ENCODE measurements around the gene MCF2L2. TPM values are rescaled to one million over a fixed set of nuclear protein-coding genes. Genes with fewer than 3 reads are reported as not detected.

MCF2L2 gene
- total and polyA plus RNA-seq, 2 of the 13 experiments (the other 11 are each of a cell fraction or from before 2014, with no cell fraction given), result not detected

- Histone ChIP-seq H3K4me3 (replicated peaks in 1 of 3; ENCODE audit: insufficient read depth in 1 of 3, low read depth in 2 of 3, low read length in 3 of 3) (no peak overlapping the region), H3K9me3 (ENCODE audit: low read length) (no peaks in the 10 kb centered on the region), H3K27me3 (ENCODE audit: control insufficient read depth in 1 of 2, insufficient read depth in 2 of 2, low read length in 2 of 2) (peaks cover 5 to 47% of the 10 kb centered on the region in 2 experiments; a peak in 3 of 5 replicates), H3K36me3 (replicated peaks in 1 of 2; ENCODE audit: control insufficient read depth in 1 of 2, insufficient read depth in 2 of 2, low read length in 2 of 2) (no peaks in the 10 kb centered on the region), H3K4me2 (ENCODE audit: low read depth, low read length) (no peak overlapping the region), H4K20me1 (ENCODE audit: insufficient read depth, low read length) (no peaks in the 10 kb centered on the region), H3K79me2 (ENCODE audit: insufficient read depth, low read length) (no peaks in the 10 kb centered on the region), H3K27ac (ENCODE audit: extremely low read length, insufficient read depth, low read length) (no peak overlapping the region), H3K4me1 (ENCODE audit: insufficient read depth, low read length) (peaks cover 12% of the 10 kb centered on the region), H2AFZ (ENCODE audit: low read length) (no peak overlapping the region), H3K9ac (ENCODE audit: insufficient read depth, low read depth, low read length) (no peak overlapping the region)
- POLR2A ChIA-PET, result no interaction called here
- BruUV-seq (replicated peaks), result no TSS peak
- FAIRE-seq, result no peak
- intact Hi-C loops (cut with micrococcal nuclease; ENCODE audit: unreplicated experiment), result no loop called here
- in situ Hi-C loops (cut with HindIII; ENCODE audit: extremely low pct_ligation_motif_present, low pct_unique_long_range_greater_than_20kb), result no loop called here
- TF ChIP-seq ZNF724P (CRISPR knock-in tag; IDR thresholded peaks at IDR 0.05; ENCODE audit: borderline replicate concordance), result no peak
- no peak for TF ChIP-seq PBX3 (CRISPR knock-in tag; IDR thresholded peaks at IDR 0.05; ENCODE audit: borderline replicate concordance)
- ATAC-seq, result no peak
- DNase-seq (ENCODE audit: low spot score), result no peak
- 3% methylated on average over 4 of the region's 6 CpGs for WGBS (ENCODE audit: low lambda C conversion rate)
- CTCF ChIA-PET (ENCODE audit: low intra/inter-chr PET ratio, low total read pairs), result no interaction called here
Measured at GRCh38 chr3:183249006-183249718, 179.3 kb downstream of the MCF2L2 start.

- no peak overlapping the region for H3K4me2 ChIP-seq (ENCODE audit: low read depth, low read length)
- BruUV-seq (replicated peaks), result no TSS peak
- DNase-seq (ENCODE audit: low spot score), result no peak
- H3K36me3 ChIP-seq (replicated peaks in 1 of 2; ENCODE audit: control insufficient read depth in 1 of 2, insufficient read depth in 2 of 2, low read length in 2 of 2), result no peaks in the 10 kb centered on the region
- in situ Hi-C loops (cut with HindIII; ENCODE audit: extremely low pct_ligation_motif_present, low pct_unique_long_range_greater_than_20kb) (no loop called here), intact Hi-C loops (cut with micrococcal nuclease; ENCODE audit: unreplicated experiment) (no loop called here)
- no peak overlapping the region for H3K4me3 ChIP-seq (replicated peaks in 1 of 3; ENCODE audit: insufficient read depth in 1 of 3, low read depth in 2 of 3, low read length in 3 of 3)
- WGBS (ENCODE audit: low lambda C conversion rate), result 7% methylated on average over 6 of the region's 6 CpGs
- POLR2A ChIA-PET, result no interaction called here
- H4K20me1 ChIP-seq (ENCODE audit: insufficient read depth, low read length), result no peaks in the 10 kb centered on the region
- no peak for ATAC-seq
- TF ChIP-seq MIXL1 (CRISPR knock-in tag; IDR thresholded peaks at IDR 0.05), result no peak
- H3K4me1 ChIP-seq (ENCODE audit: insufficient read depth, low read length), result no peaks in the 10 kb centered on the region
- peaks cover 10% of the 10 kb centered on the region for H3K9me3 ChIP-seq (ENCODE audit: low read length)
- H3K9ac ChIP-seq (ENCODE audit: insufficient read depth, low read depth, low read length), result no peak overlapping the region
- H3K27ac ChIP-seq (ENCODE audit: extremely low read length, insufficient read depth, low read length), result no peak overlapping the region
- peaks cover 0 to 29% of the 10 kb centered on the region in 2 experiments; a peak in 3 of 5 replicates for H3K27me3 ChIP-seq (ENCODE audit: control insufficient read depth in 1 of 2, insufficient read depth in 2 of 2, low read length in 2 of 2)
- CTCF ChIA-PET (ENCODE audit: low intra/inter-chr PET ratio, low total read pairs), result no interaction called here
- FAIRE-seq, result no peak
- no peaks in the 10 kb centered on the region for H3K79me2 ChIP-seq (ENCODE audit: insufficient read depth, low read length)
- H2AFZ ChIP-seq (ENCODE audit: low read length), result no peak overlapping the region
Measured at GRCh38 chr3:183247011-183247589, 181.3 kb downstream of the MCF2L2 start.

Measured in HepG2 (cell line).